ENCODE data around the gene TPRG1. TPM values are rescaled to one million over a fixed set of nuclear protein-coding genes. Genes with fewer than 3 reads are reported as not detected.

TPRG1 gene
- total and polyA plus RNA-seq, 2 donors (not counting 1 experiment from before 2014, with no cell fraction given) = 0.21 to 0.39 TPM

DNA sequence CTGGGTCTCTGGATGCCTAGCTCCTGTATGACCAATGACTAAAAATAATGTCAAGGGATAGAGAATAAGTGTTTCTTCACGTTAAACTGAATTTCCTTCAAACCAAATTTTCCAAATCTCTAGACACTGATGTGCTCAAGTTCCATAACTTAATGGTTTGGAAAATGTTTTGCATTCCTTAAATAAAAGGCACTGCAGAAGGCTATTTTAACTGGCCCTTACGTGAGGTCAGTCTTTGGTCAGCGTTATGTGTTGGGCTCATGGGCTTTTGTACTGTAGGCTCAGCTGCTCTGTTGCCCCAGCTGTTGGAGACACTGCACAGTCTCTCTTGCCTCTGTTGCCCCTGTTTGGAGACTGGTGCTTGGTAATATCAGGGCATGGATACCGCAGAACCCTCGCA is 188.5 kb downstream of the TPRG1 start:
- TF ChIP-seq, protein P1, sequence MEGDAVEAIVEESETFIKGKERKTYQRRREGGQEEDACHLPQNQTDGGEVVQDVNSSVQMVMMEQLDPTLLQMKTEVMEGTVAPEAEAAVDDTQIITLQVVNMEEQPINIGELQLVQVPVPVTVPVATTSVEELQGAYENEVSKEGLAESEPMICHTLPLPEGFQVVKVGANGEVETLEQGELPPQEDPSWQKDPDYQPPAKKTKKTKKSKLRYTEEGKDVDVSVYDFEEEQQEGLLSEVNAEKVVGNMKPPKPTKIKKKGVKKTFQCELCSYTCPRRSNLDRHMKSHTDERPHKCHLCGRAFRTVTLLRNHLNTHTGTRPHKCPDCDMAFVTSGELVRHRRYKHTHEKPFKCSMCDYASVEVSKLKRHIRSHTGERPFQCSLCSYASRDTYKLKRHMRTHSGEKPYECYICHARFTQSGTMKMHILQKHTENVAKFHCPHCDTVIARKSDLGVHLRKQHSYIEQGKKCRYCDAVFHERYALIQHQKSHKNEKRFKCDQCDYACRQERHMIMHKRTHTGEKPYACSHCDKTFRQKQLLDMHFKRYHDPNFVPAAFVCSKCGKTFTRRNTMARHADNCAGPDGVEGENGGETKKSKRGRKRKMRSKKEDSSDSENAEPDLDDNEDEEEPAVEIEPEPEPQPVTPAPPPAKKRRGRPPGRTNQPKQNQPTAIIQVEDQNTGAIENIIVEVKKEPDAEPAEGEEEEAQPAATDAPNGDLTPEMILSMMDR (IDR thresholded peaks at IDR 0.05) = no peak
- no peak for TF ChIP-seq EZH2 (IDR thresholded peaks at IDR 0.05; ENCODE audit: borderline replicate concordance, insufficient read depth, low read depth, low read length, poor library complexity, severe bottlenecking)
- ChIA-PET POLR2A (no interaction called here), CTCF (no interaction called here)
- intact Hi-C loops (cut with micrococcal nuclease) = no loop called here
- Histone ChIP-seq H2AFZ (ENCODE audit: insufficient read depth, low read depth, low read length, poor library complexity, severe bottlenecking) (no peak overlapping the region), H3K4me3 (ENCODE audit: control extremely low read depth in 1 of 5, extremely low read depth in 1 of 5, insufficient read depth in 1 of 5, low read depth in 2 of 5, low read length in 4 of 5) (no peak overlapping the region), H3K9ac (ENCODE audit: low read length) (no peak overlapping the region), H3K9me3 (ENCODE audit: control extremely low read depth in 1 of 3, control insufficient read depth in 2 of 3, insufficient read depth in 1 of 3, low read length in 2 of 3) (peaks cover 0 to 3% (median 0%) of the 10 kb centered on the region in 3 donors), H4K20me1 (ENCODE audit: control insufficient read depth, insufficient read depth, low read length, poor library complexity, severe bottlenecking) (no peaks in the 10 kb centered on the region), H3K4me1 (ENCODE audit: control insufficient read depth in 2 of 2, insufficient read depth in 2 of 2, low read length in 2 of 2) (no peaks in the 10 kb centered on the region), H3K4me2 (replicated peaks; ENCODE audit: low read depth, low read length, poor library complexity, severe bottlenecking) (no peak overlapping the region), H3K27me3 (replicated peaks in 1 of 4; ENCODE audit: control extremely low read depth in 1 of 4, control insufficient read depth in 3 of 4, insufficient read depth in 4 of 4, low read length in 3 of 4) (peaks cover 0 to 3% (median 0%) of the 10 kb centered on the region in 4 experiments), H3K79me2 (ENCODE audit: control insufficient read depth, insufficient read depth, low read length) (no peaks in the 10 kb centered on the region), H3K36me3 (replicated peaks in 1 of 2; ENCODE audit: control extremely low read depth in 1 of 2, control insufficient read depth in 1 of 2, extremely low read depth in 1 of 2, insufficient read depth in 2 of 2, low read length in 1 of 2) (no peaks in the 10 kb centered on the region), H3K27ac (ENCODE audit: low read length in 2 of 2) (no peak overlapping the region)
- ATAC-seq (ENCODE audit: low read depth) (no peak), DNase-seq (no peak)
- no peaks in the 10 kb centered on the region for H3K9me3 Mint-ChIP-seq (ENCODE audit: insufficient read depth)
- H3K27me3 Mint-ChIP-seq = peaks cover 10% of the 10 kb centered on the region
- WGBS (ENCODE audit: insufficient coverage) = 100% methylated on average over 4 of the region's 5 CpGs
- H3K4me1 Mint-ChIP-seq = no peaks in the 10 kb centered on the region
- H3K27ac Mint-ChIP-seq = no peak overlapping the region
- H3K4me3 Mint-ChIP-seq = no peak overlapping the region

DNA sequence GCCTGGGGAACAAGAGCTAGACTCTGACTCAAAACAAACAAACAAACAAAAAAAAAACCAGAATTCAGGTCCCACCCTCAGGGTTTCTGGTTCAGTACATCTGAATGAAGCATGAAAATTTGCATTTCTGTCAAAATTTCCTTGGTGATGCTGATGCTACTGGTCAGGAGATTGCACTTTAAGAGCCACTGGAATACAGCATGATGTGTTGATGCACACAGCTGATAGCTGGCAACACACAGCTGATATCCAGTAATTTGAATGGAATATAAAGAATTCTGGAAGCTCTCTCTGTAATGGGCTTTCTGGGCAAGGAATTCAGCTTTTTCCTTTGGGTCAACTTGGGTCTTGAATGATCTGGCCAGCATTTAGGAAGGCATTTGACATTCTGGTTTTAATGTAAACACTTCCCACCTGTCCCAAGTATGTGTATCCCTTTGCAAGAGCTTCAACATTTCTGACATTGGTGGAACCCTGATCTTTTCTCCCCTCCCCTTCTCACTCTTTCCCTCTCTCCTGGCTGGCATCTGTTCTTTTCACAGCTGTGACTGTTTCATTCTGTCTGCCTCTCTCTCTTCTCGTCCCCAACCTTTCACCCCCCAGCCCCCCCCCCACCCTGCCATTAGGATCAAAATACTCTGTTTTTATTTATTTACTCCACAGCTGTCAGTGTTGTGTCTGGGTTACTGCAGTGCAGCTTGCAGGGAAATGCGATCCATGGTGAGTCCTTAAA is 189.5 kb downstream of the TPRG1 start:
- H3K27me3 Mint-ChIP-seq = peaks cover 10% of the 10 kb centered on the region
- Histone ChIP-seq H3K4me2 (replicated peaks; ENCODE audit: low read depth, low read length, poor library complexity, severe bottlenecking) (no peak overlapping the region), H3K4me3 (ENCODE audit: control extremely low read depth in 1 of 5, extremely low read depth in 1 of 5, insufficient read depth in 1 of 5, low read depth in 2 of 5, low read length in 4 of 5) (no peak overlapping the region), H4K20me1 (ENCODE audit: control insufficient read depth, insufficient read depth, low read length, poor library complexity, severe bottlenecking) (no peaks in the 10 kb centered on the region), H3K27ac (ENCODE audit: low read length in 2 of 2) (no peak overlapping the region), H3K79me2 (ENCODE audit: control insufficient read depth, insufficient read depth, low read length) (no peaks in the 10 kb centered on the region), H2AFZ (ENCODE audit: insufficient read depth, low read depth, low read length, poor library complexity, severe bottlenecking) (no peak overlapping the region), H3K4me1 (ENCODE audit: control insufficient read depth in 2 of 2, insufficient read depth in 2 of 2, low read length in 2 of 2) (no peaks in the 10 kb centered on the region), H3K27me3 (replicated peaks in 1 of 4; ENCODE audit: control extremely low read depth in 1 of 4, control insufficient read depth in 3 of 4, insufficient read depth in 4 of 4, low read length in 3 of 4) (peaks cover 0 to 3% (median 0%) of the 10 kb centered on the region in 4 experiments), H3K36me3 (replicated peaks in 1 of 2; ENCODE audit: control extremely low read depth in 1 of 2, control insufficient read depth in 1 of 2, extremely low read depth in 1 of 2, insufficient read depth in 2 of 2, low read length in 1 of 2) (no peaks in the 10 kb centered on the region), H3K9me3 (ENCODE audit: control extremely low read depth in 1 of 3, control insufficient read depth in 2 of 3, insufficient read depth in 1 of 3, low read length in 2 of 3) (peaks cover 0 to 3% (median 0%) of the 10 kb centered on the region in 3 donors), H3K9ac (ENCODE audit: low read length) (no peak overlapping the region)
- H3K4me3 Mint-ChIP-seq = no peak overlapping the region
- TF ChIP-seq, protein P1 (IDR thresholded peaks at IDR 0.05) = no peak
- no peak for TF ChIP-seq EZH2 (IDR thresholded peaks at IDR 0.05; ENCODE audit: borderline replicate concordance, insufficient read depth, low read depth, low read length, poor library complexity, severe bottlenecking)
- H3K9me3 Mint-ChIP-seq (ENCODE audit: insufficient read depth) = no peaks in the 10 kb centered on the region
- DNase-seq (no peak), ATAC-seq (ENCODE audit: low read depth) (no peak)
- ChIA-PET CTCF (no interaction called here), POLR2A (no interaction called here)
- no peak overlapping the region for H3K27ac Mint-ChIP-seq
- no CpG with 5 or more reads among the region's 2 CpGs for WGBS (ENCODE audit: insufficient coverage)
- intact Hi-C loops (cut with micrococcal nuclease) = no loop called here
- H3K4me1 Mint-ChIP-seq = no peaks in the 10 kb centered on the region

All from B cell (primary cell).